Activated CD4-positive, alpha-beta memory T cell treated with anti-CD3 and anti-CD28 coated beads for 36 hours (primary cell): ENCODE data around the gene AP4B1. TPM values are rescaled to one million over a fixed set of nuclear protein-coding genes. Genes with fewer than 3 reads are reported as not detected.

Experiments used
- CTCF ChIA-PET: fragments of 350-600 bp; sonication (Branson Sonifier 250); formaldehyde crosslinking; loops from one replicate; lab custom pipeline; 2021; ENCODE audit warnings: antibody characterized with exemption, inconsistent platforms; lab: Charles Lee
- POLR2A ChIA-PET: fragments of 350-600 bp; sonication (Branson Sonifier 250); formaldehyde crosslinking; loops from one replicate; lab custom pipeline; 2021; ENCODE audit warnings: antibody characterized with exemption; lab: Charles Lee
- DNase-seq: peaks from one replicate; pipeline ENCODE4 v3.0.0-alpha.2; 2020
- H3K27ac Mint-ChIP-seq: one replicate; pipeline ENCODE4 v1.8.0; 2021; ENCODE audit warnings: mixed read lengths
- H3K27me3 Mint-ChIP-seq: one replicate; pipeline ENCODE4 v1.8.0; 2021; ENCODE audit warnings: mixed read lengths
- H3K36me3 Mint-ChIP-seq: one replicate; pipeline ENCODE4 v1.8.0; 2021; ENCODE audit warnings: mixed read lengths
- H3K4me1 Mint-ChIP-seq: one replicate; pipeline ENCODE4 v1.8.0; 2021; ENCODE audit warnings: low read depth, mixed read lengths
- H3K4me3 Mint-ChIP-seq: one replicate; pipeline ENCODE4 v1.8.0; 2021; ENCODE audit warnings: mild to moderate bottlenecking, mixed read lengths
- H3K9me3 Mint-ChIP-seq: one replicate; pipeline ENCODE4 v1.8.0; 2021; ENCODE audit warnings: mixed read lengths
- intact Hi-C: fragments of 100-400 bp; cut with micrococcal nuclease; formaldehyde crosslinking; loops from one replicate; pipeline ENCODE4 v1.15.1; 2023
- total RNA-seq, 2 experiments: library from RNA; stranded (reverse); gene quantifications; one replicate each; pipeline ENCODE4 v1.2.3, GENCODE V29; 2021

Gene AP4B1
- total RNA-seq, 2 experiments from 2014 or later: 41.4 to 42.2 TPM

GRCh38 chr1:113916974-113917373, 12.4 kb upstream of the AP4B1 start:
- ChIA-PET CTCF (no interaction called here), POLR2A (interaction anchor here (0.6 to 1.8 kb wide), 2 partner anchors 12 to 42 kb away, joined by 3 to 5 read pairs; partner anchors contain the start of gene HIPK1)
- intact Hi-C loops: no loop called here
- Mint-ChIP-seq H3K4me1 (peaks cover 7% of the 10 kb centered on the region), H3K27me3 (no peaks in the 10 kb centered on the region), H3K36me3 (peaks cover under 1% of the 10 kb centered on the region), H3K4me3 (no peak overlapping the region), H3K27ac (no peak overlapping the region), H3K9me3 (no peaks in the 10 kb centered on the region)
- DNase-seq: no peak

GRCh38 chr1:113913887-113914664, 9.5 kb upstream of the AP4B1 start:
- intact Hi-C loops: no loop called here
- H3K4me1 Mint-ChIP-seq: peaks cover 7% of the 10 kb centered on the region
- ChIA-PET CTCF (interaction anchor here (0.7 kb wide), 1 partner anchor 15 kb away, joined by 3 read pairs; the partner anchor contains the start of gene HIPK1), POLR2A (no interaction called here)
- no peak overlapping the region for H3K27ac Mint-ChIP-seq
- peaks cover 18% of the 10 kb centered on the region for H3K36me3 Mint-ChIP-seq
- no peaks in the 10 kb centered on the region for H3K27me3 Mint-ChIP-seq
- no peaks in the 10 kb centered on the region for H3K9me3 Mint-ChIP-seq
- no peak overlapping the region for H3K4me3 Mint-ChIP-seq
- no peak for DNase-seq

GRCh38 chr1:113913312-113913668, 8.7 kb upstream of the AP4B1 start:
- Mint-ChIP-seq H3K9me3 (no peaks in the 10 kb centered on the region), H3K36me3 (peaks cover 20% of the 10 kb centered on the region), H3K27ac (no peak overlapping the region), H3K4me1 (peaks cover 9% of the 10 kb centered on the region), H3K27me3 (no peaks in the 10 kb centered on the region), H3K4me3 (no peak overlapping the region)
- ChIA-PET CTCF (interaction anchor here (0.7 kb wide), 2 partner anchors 16 to 24 kb away, joined by 3 read pairs; partner anchors contain the start of gene HIPK1), POLR2A (no interaction called here)
- no peak for DNase-seq
- intact Hi-C loops: no loop called here

GRCh38 chr1:113912594-113913311, 8.2 kb upstream of the AP4B1 start:
- CTCF ChIA-PET: interaction anchor here (0.7 to 0.8 kb wide), 3 partner anchors 9 to 23 kb away, joined by 3 read pairs; partner anchors contain the start of gene HIPK1
- H3K36me3 Mint-ChIP-seq: peaks cover 25% of the 10 kb centered on the region

GRCh38 chr1:113905435-113905861, 849 bp upstream of the AP4B1 start:
- H3K4me1 Mint-ChIP-seq: peaks cover 37% of the 10 kb centered on the region
- peak; percentile 42 for DNase-seq
- ChIA-PET CTCF (interaction anchor here (0.5 to 5.5 kb wide), 9 partner anchors 10 to 147 kb away, joined by 3 to 56 read pairs (median 7); partner anchors contain the start of genes BCL2L15, HIPK1 and PHTF1), POLR2A (interaction anchor here (0.5 to 5.2 kb wide), 3 partner anchors 19 to 41 kb away, joined by 3 to 137 read pairs (median 4); partner anchors contain the start of gene HIPK1)
- H3K4me3 Mint-ChIP-seq: peak overlapping the region; percentile 94
- H3K27me3 Mint-ChIP-seq: no peaks in the 10 kb centered on the region
- intact Hi-C loops: loop anchor here (1.0 kb wide), 1 partner anchor 24 kb away; the partner anchor contains the start of gene HIPK1
- no peaks in the 10 kb centered on the region for H3K9me3 Mint-ChIP-seq
- H3K27ac Mint-ChIP-seq: peak overlapping the region; percentile 96
- peaks cover 30% of the 10 kb centered on the region for H3K36me3 Mint-ChIP-seq

More at GRCh38 chr1:113912594-113913311, 8.2 kb upstream of the AP4B1 start:
- Mint-ChIP-seq H3K27me3 (no peaks in the 10 kb centered on the region), H3K9me3 (no peaks in the 10 kb centered on the region), H3K27ac (no peak overlapping the region), H3K4me1 (peaks cover 5% of the 10 kb centered on the region), H3K4me3 (no peak overlapping the region)
- DNase-seq: no peak
- intact Hi-C loops: no loop called here
- POLR2A ChIA-PET: no interaction called here

GRCh38 chr1:113904293-113904673, 316 bp downstream of the AP4B1 start:
- ChIA-PET POLR2A (interaction anchor here (0.7 to 5.2 kb wide), 17 partner anchors 14 to 145 kb away, joined by 3 to 137 read pairs (median 4); partner anchors contain the start of genes HIPK1, PHTF1 and RSBN1), CTCF (interaction anchor here (0.9 to 5.5 kb wide), 16 partner anchors 8 to 832 kb away, joined by 3 to 56 read pairs (median 6); partner anchors contain the start of genes BCL2L15, HIPK1, LRIG2 and PHTF1)
- intact Hi-C loops: loop anchor here (1.0 kb wide), 3 partner anchors 33 to 92 kb away; partner anchors contain the start of genes PTPN22 and RSBN1
- Mint-ChIP-seq H3K27me3 (no peaks in the 10 kb centered on the region), H3K4me3 (peak overlapping the region; percentile 94), H3K9me3 (no peaks in the 10 kb centered on the region), H3K4me1 (peaks cover 42% of the 10 kb centered on the region), H3K27ac (peak overlapping the region; percentile 96), H3K36me3 (peaks cover 31% of the 10 kb centered on the region)
- no peak for DNase-seq

GRCh38 chr1:113903501-113904292, 902 bp downstream of the AP4B1 start:
- Mint-ChIP-seq H3K27ac (peak overlapping the region; percentile 96), H3K9me3 (no peaks in the 10 kb centered on the region), H3K27me3 (no peaks in the 10 kb centered on the region), H3K4me3 (peak overlapping the region; percentile 94), H3K36me3 (peaks cover 36% of the 10 kb centered on the region), H3K4me1 (peaks cover 46% of the 10 kb centered on the region)
- ChIA-PET POLR2A (interaction anchor here (0.7 to 5.2 kb wide), 16 partner anchors 13 to 144 kb away, joined by 3 to 137 read pairs (median 4); partner anchors contain the start of genes HIPK1, PHTF1 and RSBN1), CTCF (interaction anchor here (0.7 to 5.5 kb wide), 17 partner anchors 9 to 831 kb away, joined by 3 to 56 read pairs (median 4); partner anchors contain the start of genes BCL2L15, HIPK1, LRIG2 and PHTF1)
- intact Hi-C loops: loop anchor here (1.0 kb wide), 3 partner anchors 32 to 91 kb away; partner anchors contain the start of genes PTPN22 and RSBN1
- DNase-seq: peak; percentile 31

GRCh38 chr1:113901191-113901590, 3.4 kb downstream of the AP4B1 start:
- Mint-ChIP-seq H3K27ac (peak overlapping the region; percentile 53), H3K4me3 (no peak overlapping the region), H3K27me3 (no peaks in the 10 kb centered on the region), H3K9me3 (no peaks in the 10 kb centered on the region), H3K4me1 (peaks cover 47% of the 10 kb centered on the region), H3K36me3 (peaks cover 42% of the 10 kb centered on the region)
- CTCF ChIA-PET: interaction anchor here (0.6 to 4.3 kb wide), 2 partner anchors 24 to 66 kb away, joined by 3 to 16 read pairs; no protein-coding TSS in a partner anchor
- POLR2A ChIA-PET: interaction anchor here (1.5 to 2.1 kb wide), 2 partner anchors 20 to 29 kb away, joined by 4 to 11 read pairs; partner anchors contain the start of gene HIPK1
- intact Hi-C loops: no loop called here
- no peak for DNase-seq

GRCh38 chr1:113899111-113899510, 5.5 kb downstream of the AP4B1 start:
- Mint-ChIP-seq H3K27ac (no peak overlapping the region), H3K27me3 (no peaks in the 10 kb centered on the region), H3K4me3 (no peak overlapping the region), H3K36me3 (peaks cover 49% of the 10 kb centered on the region), H3K4me1 (peaks cover 44% of the 10 kb centered on the region), H3K9me3 (no peaks in the 10 kb centered on the region)
- ChIA-PET POLR2A (interaction anchor here (0.7 kb wide), 1 partner anchor 139 kb away, joined by 3 read pairs; no protein-coding TSS in a partner anchor), CTCF (interaction anchor here (4.3 kb wide), 1 partner anchor 64 kb away, joined by 16 read pairs; no protein-coding TSS in a partner anchor)
- intact Hi-C loops: no loop called here
- no peak for DNase-seq

GRCh38 chr1:113898241-113898814, 6.3 kb downstream of the AP4B1 start:
- no peak for DNase-seq
- intact Hi-C loops: no loop called here
- Mint-ChIP-seq H3K9me3 (no peaks in the 10 kb centered on the region), H3K4me3 (no peak overlapping the region), H3K4me1 (peaks cover 41% of the 10 kb centered on the region), H3K27ac (peak overlapping the region; percentile 74), H3K27me3 (no peaks in the 10 kb centered on the region), H3K36me3 (peaks cover 50% of the 10 kb centered on the region)
- ChIA-PET POLR2A (no interaction called here), CTCF (interaction anchor here (4.3 kb wide), 1 partner anchor 63 kb away, joined by 16 read pairs; no protein-coding TSS in a partner anchor)
